NCI-H1417 treated with DMSO at 0.1 percent for 48 hours (cell line): ENCODE results near the gene ZFAND3.

Experiments
- DNase-seq: peaks from one replicate; lab custom pipeline; 2025; lab: John Stamatoyannopoulos, UW

Gene ZFAND3

DNA sequence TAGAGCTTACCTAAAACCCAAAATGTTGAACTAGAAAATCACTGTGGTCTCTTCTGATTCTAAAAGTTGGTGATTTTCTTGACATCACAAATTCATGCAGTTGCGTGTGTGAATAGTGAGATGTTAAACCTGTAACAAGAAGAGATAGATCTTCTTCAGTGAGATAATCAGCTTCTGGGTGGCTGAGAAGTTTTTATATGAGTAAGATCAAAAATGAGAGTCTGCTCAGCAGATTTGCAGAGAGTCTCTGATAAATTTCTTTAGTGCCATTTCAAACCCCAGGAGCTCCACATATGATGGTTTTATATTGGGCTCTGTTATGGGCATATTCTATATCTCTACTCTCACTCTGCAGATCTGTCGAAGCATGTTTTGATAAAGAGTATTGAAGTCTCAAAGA is 185.4 kb downstream of the ZFAND3 start:
- DNase-seq: no peak

DNA sequence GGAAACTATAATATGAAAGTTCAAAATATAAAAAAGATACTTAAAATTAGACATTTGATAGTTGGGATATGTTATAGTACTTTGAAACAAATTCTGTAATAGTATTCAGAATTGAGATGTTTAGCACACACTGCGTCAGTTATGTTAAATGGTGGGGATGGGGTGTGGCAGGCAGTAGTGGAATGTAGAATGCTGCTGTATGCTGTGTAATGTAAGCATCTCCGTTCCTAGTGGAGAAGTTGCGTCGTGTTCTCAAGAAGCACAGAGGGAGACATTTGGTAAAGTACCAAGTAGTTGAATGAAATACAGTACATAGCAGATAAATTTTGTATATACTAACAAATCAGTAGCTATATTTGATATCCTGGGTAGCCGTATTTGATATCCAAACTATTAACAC is 192.4 kb downstream of the ZFAND3 start:
- no peak for DNase-seq

DNA sequence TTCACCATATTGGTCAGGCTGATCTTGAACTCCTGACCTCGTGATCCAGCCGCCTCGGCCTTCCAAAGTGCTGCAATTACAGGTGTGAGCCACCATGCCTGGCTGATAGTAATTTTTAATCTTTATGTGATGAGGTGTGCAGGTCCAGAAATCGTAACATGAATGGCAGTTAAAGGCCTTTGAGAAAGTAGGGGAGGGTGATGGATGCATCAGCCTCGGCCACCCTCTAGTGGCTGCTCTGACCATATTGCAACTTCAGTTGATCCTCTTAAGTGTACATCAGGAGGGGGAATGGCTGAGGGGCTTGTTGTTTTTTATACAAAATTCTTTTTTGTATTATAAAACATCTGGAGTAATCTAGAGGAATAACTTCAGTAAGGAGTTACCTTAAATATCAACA is 193.0 kb downstream of the ZFAND3 start:
- no peak for DNase-seq

DNA sequence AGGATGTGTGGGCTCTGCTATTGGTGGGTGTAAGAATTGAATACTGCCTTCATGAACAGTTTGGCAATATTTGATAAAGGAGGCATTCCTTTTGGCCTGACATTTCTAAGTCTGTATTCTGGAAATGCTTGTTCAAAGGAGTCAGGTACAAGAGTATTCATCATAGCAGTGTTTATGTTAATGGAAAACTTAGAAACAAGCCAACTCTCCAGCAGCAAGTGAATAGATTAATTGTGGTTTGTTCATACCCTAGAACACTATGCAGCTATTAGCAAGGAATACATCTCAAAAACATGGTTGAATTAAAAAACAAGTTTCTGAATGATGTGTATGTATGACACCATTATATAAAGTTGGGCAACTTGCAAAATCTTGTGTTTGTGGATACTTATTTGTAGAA is 195.8 kb downstream of the ZFAND3 start:
- DNase-seq: no peak

DNA sequence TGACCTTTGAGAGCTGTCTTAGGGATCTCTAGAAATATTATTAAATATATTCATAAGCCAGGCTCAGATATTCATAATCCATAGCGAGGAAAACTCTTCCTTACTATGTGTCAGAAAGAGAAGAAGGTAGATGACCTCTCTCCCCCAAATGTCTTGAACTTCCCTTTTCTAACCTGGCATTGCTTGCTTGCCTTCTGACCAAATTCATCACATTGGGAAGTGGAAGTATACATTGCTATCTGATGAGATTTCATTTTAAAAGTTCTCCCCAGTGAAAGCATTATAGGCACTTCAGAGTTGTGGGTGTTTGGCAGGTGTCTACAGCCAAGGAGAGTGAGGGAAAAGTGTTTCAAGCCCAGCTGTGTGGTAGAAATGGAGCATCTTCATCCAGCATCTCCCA is 197.3 kb downstream of the ZFAND3 start:
- no peak for DNase-seq

DNA sequence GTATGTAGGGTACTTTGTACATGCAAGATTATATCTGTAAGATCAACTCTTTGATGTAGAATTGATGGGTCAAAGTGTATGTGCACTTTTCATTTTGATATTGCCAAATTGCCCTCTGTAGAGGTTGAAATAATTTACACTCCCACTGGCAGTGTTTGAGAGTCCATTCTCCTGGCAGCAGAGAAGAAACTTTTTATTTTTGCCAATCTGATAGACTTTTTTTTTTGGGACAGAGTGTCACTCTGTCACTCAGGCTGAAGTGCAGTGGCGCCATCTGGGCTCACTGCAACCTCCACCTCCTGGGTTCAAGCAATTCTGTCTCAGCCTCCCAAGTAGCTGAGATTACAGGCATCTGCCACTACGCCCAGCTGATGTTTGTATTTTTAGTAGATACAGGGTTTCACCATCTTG is 199.2 kb downstream of the ZFAND3 start:
- DNase-seq: no peak

DNA sequence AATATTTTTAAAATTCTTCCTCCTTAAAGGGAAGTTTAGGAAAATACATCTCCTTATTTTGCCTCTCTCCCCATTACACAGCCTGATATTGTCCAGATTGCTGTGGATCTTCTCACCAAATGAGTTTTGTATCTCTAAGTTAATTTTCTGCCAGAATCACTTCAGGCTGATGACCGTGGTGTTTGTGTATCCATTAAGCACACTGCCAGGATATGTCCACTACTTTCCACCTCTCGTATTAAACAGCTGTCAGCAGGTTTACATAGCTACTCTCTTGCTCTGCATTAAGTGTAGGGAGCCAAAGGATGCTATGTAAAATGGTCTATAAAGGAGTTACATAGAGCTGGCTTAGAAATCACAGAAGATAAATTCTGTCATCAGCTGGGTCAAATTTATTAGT is 201.1 kb downstream of the ZFAND3 start:
- peak; percentile 68 for DNase-seq

DNA sequence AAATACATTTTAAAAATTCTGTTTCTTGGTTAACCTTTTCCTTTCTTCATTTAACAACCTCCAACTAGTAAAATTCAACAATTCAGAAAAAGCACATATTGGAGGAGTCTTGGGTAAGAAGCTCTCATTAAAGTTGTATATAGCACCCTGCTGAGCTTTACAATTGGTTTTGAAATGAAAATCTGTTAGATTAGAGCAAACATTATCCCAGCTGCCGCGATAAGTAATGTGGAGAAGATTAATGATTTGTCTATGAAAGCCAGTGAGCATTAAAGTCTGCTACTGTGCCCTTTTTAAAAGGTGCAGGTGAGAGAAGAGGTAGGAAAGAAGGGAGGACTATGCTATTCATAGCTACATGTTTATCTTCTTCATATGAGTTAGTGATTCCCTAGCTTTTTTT is 201.5 kb downstream of the ZFAND3 start:
- DNase-seq: peak; percentile 71

DNA sequence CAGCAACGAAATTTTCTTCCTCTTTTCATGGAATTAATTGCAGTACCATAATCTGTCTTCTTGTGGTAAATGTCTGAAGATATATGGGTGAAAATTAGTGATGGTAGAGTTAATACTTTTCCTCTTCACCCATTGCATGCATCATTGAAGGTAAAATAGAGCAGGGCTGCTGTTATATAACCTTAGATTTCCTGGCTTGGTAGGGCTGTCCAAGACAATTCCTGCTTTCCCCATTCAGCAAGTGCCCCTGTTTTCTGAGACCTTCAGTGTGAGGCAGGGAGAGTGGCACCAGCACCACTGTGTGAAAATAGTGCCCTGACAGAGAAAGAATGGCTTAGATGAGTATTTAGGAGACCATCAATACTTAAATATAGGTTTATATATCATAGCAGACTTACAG is 202.0 kb downstream of the ZFAND3 start:
- DNase-seq: no peak

DNA sequence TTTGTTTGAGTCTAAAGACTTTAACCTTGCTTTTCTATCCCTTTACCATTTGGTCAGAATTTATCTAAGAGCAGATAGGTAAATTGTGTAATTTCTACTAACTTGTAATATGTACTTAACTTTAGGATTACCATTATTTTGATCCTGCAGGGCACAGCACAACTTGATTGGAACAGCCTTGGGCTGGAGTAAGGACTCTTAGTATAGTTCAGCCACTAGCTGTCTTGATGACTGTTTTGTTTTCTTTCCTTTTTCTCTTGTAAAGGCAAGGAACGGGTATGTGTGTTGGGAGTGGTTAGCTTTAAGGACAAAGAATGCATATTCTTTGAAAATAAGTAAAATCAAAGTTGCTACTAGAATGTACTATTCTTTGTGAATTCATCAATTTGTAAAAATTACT is 203.2 kb downstream of the ZFAND3 start:
- DNase-seq: no peak

DNA sequence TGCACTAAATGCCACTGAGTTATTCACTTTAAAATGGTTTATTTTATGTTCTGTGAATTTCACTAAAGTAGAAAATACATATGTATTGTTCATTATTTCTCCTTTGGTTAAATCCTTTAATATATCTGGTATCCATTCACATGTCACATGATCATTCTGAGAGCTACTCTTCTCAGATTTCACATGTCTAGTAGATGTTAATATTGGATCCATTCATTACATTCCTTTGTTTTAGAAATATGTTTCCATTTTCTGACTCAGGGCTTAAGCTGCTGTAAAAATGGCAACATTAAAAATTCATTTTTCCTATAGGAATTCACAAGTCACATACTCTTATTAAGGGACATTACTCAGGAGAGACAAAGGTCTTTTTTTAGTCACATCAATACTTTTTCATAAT is 205.4 kb downstream of the ZFAND3 start:
- no peak for DNase-seq

DNA sequence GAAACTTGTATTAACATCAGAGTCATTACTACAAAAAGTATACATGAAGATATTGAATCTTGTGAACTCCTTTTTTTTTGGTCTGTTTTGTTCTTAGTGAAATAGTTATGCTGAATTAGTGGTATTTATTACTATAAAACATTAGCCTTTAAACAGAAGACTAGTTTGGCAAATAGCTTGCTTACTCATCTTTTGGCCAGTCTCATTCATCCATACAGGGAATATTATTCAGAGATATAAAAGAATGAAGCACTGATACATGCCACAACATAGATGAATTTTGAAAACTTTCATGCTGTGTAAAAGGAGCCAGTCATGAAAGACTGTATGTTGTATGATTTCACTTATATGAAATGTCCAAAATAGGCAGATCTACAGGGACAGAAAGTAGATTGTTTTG is 205.9 kb downstream of the ZFAND3 start:
- DNase-seq: no peak

DNA sequence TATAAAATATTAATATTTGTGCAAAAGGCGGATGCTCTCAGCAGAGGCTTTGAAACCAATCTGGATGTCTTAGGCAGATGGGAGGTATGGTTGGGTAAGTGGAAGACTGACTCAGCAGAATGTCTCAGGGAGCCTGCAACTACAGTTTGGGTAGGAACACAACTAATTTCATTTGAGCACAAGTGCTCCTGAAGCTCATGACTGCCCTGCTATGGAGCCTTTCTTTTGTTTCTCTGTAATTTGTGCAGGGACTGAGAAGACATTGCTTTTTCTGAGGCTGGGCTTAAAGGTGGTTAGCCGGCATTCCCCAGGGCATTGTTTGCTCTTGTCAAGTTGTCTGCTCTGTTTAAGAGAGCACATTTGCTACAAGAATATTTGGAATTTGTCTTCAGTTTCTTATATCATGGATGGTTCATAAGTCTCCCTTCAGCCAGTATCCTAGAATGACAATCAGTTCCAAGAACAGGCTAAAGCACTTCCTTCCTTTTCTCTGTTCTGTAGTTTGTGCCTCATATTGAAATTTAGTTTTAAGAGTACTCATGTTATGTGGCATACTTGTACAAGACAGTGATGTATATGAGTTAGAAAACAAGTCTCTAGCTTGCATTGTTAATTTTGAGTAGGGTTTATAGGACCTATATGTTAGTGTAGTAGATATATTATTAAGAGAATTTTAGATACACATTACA is 208.3 kb downstream of the ZFAND3 start:
- no peak for DNase-seq

DNA sequence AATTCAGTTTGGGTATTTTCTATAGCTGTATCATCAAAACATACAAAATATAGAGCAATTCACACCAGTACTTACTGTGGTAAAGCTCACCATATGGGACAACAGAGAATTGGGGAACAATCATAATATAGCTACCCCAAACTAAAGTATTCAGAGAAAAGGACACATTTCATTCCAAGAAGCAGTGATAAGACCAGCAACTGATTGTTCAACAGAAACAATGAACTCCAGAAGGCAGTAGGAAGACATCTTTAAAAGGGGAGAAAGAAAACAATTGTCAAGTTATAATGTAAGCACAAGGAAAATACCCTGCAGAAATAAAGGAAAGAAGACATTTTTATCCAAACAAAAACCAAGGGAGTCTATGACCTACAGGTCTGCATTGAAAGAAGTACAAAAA is 210.9 kb downstream of the ZFAND3 start:
- DNase-seq: no peak

DNA sequence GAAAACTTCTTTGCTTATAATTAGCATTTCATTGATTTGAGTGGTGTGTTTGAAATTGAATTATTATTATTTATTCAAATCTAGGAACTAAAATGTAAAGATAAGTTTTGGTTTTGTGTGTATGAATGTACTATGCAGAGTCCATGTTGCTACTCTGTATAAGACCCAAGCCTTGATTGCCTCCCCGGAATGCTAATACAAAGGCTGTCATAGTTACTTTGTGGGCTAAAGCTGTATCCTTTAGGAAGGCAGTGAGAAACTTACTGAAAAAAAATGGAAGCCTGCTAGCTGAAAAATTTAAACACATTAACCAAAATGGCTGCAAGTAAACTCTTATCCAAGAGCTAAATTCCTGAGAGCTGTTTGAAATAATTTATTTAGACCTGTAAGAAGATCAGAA is 213.3 kb downstream of the ZFAND3 start:
- DNase-seq: no peak

DNA sequence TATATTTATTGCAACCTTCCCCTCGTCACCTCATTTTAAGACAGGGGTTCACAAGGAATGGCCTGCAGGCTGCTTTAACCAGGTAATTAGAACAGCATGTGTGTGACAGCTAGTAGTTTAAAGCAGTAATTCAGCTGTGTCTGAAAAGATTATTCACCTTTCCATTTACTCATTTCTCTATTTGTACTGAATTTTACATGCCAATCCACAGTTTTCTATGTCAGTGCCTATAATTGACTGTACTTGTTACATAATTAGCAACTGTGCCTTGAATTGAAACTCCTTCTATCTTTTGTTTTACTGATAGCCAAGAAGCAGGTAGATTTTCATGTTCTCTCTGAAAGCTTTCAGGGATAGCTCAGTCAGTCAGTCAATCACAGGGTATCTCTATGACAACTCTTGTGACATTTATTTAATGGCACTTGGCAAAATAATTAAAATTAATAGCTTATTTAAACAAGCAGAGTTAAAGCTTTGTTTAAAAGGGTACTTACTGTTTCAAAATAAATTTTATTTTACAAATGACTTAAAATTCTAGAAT is 214.0 kb downstream of the ZFAND3 start:
- DNase-seq: peak; percentile 90

DNA sequence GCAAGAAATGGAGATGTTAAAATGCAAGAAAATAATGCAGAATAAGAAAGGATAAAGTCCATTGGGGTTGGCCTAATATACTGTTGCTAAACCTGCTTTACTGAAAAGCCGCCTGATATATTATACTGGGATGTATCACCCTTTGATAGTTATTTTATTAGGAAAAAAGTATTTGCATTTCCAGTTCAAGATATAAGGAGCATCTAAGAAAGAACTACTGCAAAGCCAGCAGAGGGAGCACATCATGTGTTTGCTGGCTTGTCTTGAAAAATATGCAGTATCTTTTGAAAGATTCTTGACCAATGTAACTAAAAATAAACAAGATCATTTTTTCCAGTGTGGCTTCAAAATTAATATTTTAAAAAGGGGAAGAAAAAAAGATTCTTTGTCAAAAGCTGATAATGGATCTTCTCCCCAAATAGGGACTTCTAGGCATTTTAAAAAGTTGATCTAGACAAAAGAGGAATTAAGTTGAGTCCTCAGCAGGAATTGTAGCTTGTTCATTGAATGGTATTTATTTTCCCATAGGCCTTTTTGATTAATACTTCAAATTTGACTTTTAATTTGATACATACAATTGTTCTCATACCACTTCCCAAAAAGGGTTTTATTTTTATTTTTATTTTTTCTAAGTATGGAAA is 214.9 kb downstream of the ZFAND3 start:
- DNase-seq: no peak

DNA sequence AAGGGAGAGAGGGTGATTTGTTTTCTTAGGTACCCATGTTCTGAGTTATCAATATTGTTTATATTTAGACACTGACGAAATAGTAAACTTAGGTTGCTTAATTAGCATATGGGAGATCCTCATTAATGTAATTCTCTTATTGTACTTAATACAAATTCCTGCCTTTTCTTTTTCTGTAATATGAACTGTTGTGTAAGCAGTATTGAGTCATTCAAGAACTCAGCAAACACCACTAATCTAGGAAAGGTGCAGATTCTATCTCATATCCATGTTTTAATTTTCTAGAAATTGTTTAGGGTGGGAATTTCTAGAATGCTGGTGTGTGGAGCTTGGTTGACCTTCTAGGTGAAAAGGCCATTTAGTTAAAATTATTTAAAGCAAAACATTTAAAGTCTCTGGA is 216.0 kb downstream of the ZFAND3 start:
- DNase-seq: no peak

DNA sequence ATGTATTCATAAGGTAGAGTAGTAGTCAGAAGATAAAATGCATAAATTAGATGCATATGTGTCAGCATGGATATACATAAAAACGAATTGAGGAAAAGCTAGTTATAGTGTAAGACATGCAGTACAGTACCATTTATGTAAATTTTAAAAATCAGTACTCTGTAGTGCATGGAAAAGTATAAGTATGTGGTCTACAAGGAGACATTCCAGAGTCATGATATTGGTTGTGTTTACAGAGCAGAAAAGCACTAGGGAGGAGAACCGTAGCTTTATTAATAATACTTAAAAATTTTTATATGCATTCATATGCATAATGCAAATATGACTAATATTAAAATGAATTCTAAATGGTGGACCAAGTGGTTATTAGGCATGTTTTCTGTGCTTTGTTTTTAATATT is 220.0 kb downstream of the ZFAND3 start:
- no peak for DNase-seq

DNA sequence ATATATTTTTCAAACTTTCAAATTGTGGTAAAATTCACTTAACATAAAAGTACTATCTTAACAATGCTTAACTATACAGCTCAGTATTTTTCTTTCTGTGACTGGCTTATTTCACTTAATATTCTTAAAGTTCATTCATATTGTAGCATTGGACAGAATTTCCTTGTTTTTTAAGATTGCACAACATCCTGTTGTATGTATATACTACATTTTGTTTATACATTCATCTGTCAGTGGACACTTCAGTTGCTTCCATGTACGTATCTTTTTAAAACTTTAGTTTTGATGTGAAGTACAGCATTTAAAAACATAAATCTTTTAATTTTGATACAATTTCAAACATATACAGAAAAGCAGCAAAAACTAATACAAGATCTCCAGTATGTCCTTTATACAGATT is 220.7 kb downstream of the ZFAND3 start:
- no peak for DNase-seq

DNA sequence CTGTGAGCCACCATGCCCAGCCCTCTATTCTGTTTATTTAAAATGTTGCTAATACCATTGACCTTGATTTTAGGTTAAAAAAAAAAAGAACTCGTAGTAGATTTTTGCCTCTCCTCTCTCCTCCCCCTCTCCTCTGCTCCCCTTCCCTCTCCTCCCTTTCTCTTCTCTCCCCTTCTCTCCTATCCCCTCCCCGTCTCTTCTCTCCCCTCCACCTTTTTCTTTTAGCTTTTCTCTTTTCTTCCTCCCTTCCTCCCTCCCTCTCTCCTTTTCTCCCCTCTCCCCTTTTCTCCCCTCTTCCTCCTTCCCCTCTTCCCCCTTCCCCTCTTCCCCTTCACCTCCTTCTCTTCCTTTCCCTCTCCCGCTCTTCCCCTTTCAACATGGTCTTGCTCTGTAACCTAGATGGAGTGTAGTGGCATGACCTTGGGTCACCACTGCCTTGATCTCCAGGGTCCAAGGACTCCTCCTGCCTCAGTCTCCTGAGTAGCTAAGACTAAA is 223.8 kb downstream of the ZFAND3 start:
- DNase-seq: no peak

DNA sequence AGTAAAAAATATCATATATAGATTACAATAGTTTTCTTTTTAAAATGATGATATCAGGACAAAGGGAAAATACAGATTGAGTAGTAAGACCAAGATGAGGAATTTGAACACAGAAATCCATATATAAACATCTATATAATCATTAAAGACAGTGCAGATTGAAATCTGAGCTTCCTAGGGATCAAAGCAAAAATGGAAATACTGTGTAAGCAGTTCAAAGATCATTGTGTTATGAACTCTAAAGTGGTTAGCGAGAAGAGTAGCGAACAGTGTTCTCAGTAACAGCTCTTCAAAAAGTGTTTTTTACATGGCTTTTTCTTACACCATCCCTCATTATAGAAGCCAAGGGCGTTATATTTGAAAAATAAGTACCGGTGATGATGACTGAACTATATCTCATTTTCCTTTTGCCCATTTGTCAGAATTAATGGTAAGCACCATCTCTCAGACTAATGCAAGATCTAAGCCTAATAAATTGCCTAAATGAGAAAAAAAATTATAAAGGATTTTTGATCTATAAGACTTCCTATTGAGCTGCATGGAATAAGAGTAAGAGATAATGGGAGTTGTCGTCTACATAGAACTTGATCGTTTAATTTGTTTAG is 226.3 kb downstream of the ZFAND3 start:
- no peak for DNase-seq

DNA sequence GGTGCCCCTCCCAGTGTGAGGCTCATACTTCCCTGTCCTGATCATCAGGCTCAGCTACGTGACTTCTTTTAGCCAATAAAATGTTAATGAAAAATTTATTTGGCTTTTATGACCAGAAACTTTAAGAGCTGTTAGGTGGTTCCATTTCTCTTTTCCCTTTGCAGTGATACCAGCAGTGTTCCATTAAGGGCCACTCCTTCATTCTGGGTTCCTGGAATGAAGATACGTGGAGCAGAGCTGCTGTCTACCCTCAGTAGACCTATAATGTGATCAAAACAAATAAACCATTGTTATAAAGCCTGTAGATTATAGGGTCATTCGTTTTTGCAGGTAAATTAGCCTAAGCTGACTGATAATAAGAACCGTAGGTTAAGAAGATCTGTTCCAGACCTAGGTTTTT is 228.0 kb downstream of the ZFAND3 start:
- no peak for DNase-seq
